Endothelial cell (in vitro differentiated cells): ENCODE data around the gene PLTP. TPM values are rescaled to one million over a fixed set of nuclear protein-coding genes. Genes with fewer than 3 reads are reported as not detected.
A peak's percentile ranks its signal among the peaks of the same experiment; 100 is the strongest.

Experiments
- DNase-seq: peaks from one replicate; pipeline ENCODE4 v3.0.0; 2021; ENCODE audit warnings: low spot score
- H3K27ac Mint-ChIP-seq: one replicate; pipeline ENCODE4 v1.8.0; 2021; ENCODE audit warnings: mixed read lengths, inconsistent platforms; ENCODE audit not compliant: unreplicated experiment
- H3K27me3 Mint-ChIP-seq: one replicate; pipeline ENCODE4 v1.8.0; 2021; ENCODE audit warnings: mild to moderate bottlenecking, moderate library complexity, mixed read lengths, inconsistent platforms; ENCODE audit not compliant: unreplicated experiment
- H3K36me3 Mint-ChIP-seq: one replicate; pipeline ENCODE4 v1.8.0; 2021; ENCODE audit warnings: mild to moderate bottlenecking, low read depth, mixed read lengths, inconsistent platforms; ENCODE audit not compliant: unreplicated experiment
- H3K4me1 Mint-ChIP-seq: one replicate; pipeline ENCODE4 v1.8.0; 2021; ENCODE audit warnings: mild to moderate bottlenecking, mixed read lengths, inconsistent platforms; ENCODE audit not compliant: unreplicated experiment
- H3K4me3 Mint-ChIP-seq: one replicate; pipeline ENCODE4 v1.8.0; 2021; ENCODE audit warnings: mild to moderate bottlenecking, mixed read lengths, inconsistent platforms; ENCODE audit not compliant: unreplicated experiment
- H3K9me3 Mint-ChIP-seq: one replicate; pipeline ENCODE4 v1.8.0; 2021; ENCODE audit warnings: mixed read lengths, inconsistent platforms; ENCODE audit not compliant: unreplicated experiment
- CTCF ChIP-seq: fragments of 200-600 bp; sonication (generic); IDR thresholded peaks from one replicate; pipeline ENCODE4 v1.5.0; 2021; ENCODE audit warnings: antibody characterized with exemption; ENCODE audit not compliant: unreplicated experiment
- long read RNA-seq: library from polyadenylated mRNA; unstranded; transcript quantifications from one replicate; pipeline ENCODE4 v2.0.0, GENCODE V29; 2020; ENCODE audit not compliant: unreplicated experiment
- total RNA-seq: library from RNA; stranded (reverse); fragmentation: NEBNext Ultra II Directional; extraction: Animal tissue kit (Norgen Biotek cat#: 25700); gene quantifications from one replicate; pipeline ENCODE4 v1.2.1, GENCODE V29; 2021; ENCODE audit not compliant: unreplicated experiment

PLTP gene
- total RNA-seq: 41.3 TPM
- long read RNA-seq, transcript PLTP-203 (16 exons, 1,743 nt): major isoform, 63 of 75 reads
- long read RNA-seq, partial matches to known transcripts: 1 of 75 reads
- long read RNA-seq, other reads (novel, unspliced or antisense): 6 of 75 reads

- H3K27me3 Mint-ChIP-seq: peaks cover 10% of the 10 kb centered on the region
- no peaks in the 10 kb centered on the region for H3K9me3 Mint-ChIP-seq
- no peak for TF ChIP-seq CTCF
- peak within 1 kb of the TSS; percentile 82 for H3K4me3 Mint-ChIP-seq
- DNase-seq: peak; percentile 65
- peaks cover 11% of the 10 kb centered on the region for H3K4me1 Mint-ChIP-seq
- H3K36me3 Mint-ChIP-seq: peaks cover 10% of the 10 kb centered on the region
- peak within 1 kb of the TSS; percentile 30 for H3K27ac Mint-ChIP-seq
These were observed at the start of gene PLTP for GRCh38 chr20:45911486-45912343. PLTP (minus strand) TSS chr20:45912155; CDS start chr20:45911452, 703 bp downstream.

- Mint-ChIP-seq H3K4me3 (peak overlapping the region; percentile 65), H3K27me3 (peaks cover 1% of the 10 kb centered on the region), H3K4me1 (no peaks in the 10 kb centered on the region), H3K9me3 (no peaks in the 10 kb centered on the region), H3K36me3 (peaks cover 41% of the 10 kb centered on the region), H3K27ac (no peak overlapping the region)
- DNase-seq: no peak
- no peak for TF ChIP-seq CTCF
These were observed 48.1 kb upstream of the PLTP start for GRCh38 chr20:45959956-45960630.

- Mint-ChIP-seq H3K27ac (no peak overlapping the region), H3K4me3 (no peak overlapping the region), H3K4me1 (no peaks in the 10 kb centered on the region), H3K27me3 (peaks cover 1% of the 10 kb centered on the region), H3K36me3 (peaks cover 41% of the 10 kb centered on the region), H3K9me3 (no peaks in the 10 kb centered on the region)
- no peak for TF ChIP-seq CTCF
- DNase-seq: no peak
These were observed 47.2 kb upstream of the PLTP start for GRCh38 chr20:45959126-45959525.

- no peak for TF ChIP-seq CTCF
- peaks cover 3% of the 10 kb centered on the region for H3K27me3 Mint-ChIP-seq
- H3K4me1 Mint-ChIP-seq: no peaks in the 10 kb centered on the region
- H3K4me3 Mint-ChIP-seq: peak overlapping the region; percentile 59
- H3K27ac Mint-ChIP-seq: no peak overlapping the region
- H3K9me3 Mint-ChIP-seq: no peaks in the 10 kb centered on the region
- H3K36me3 Mint-ChIP-seq: peaks cover 45% of the 10 kb centered on the region
- DNase-seq: no peak
These were observed 46.6 kb upstream of the PLTP start for GRCh38 chr20:45958593-45958992.
